CD4-positive, alpha-beta T cell treated with Interleukin-15 for 1 hour (primary cell): Measurements from ENCODE around the gene RAD51C.
"Not testable (repeated sequence)": the region's sequence is repeated elsewhere in the genome, so short reads cannot be mapped to it uniquely, and the experiment has no call there.

Experiments
- DNase-seq: peaks from one replicate; pipeline ENCODE4 v3.0.0-alpha.2; 2020

RAD51C gene

DNA sequence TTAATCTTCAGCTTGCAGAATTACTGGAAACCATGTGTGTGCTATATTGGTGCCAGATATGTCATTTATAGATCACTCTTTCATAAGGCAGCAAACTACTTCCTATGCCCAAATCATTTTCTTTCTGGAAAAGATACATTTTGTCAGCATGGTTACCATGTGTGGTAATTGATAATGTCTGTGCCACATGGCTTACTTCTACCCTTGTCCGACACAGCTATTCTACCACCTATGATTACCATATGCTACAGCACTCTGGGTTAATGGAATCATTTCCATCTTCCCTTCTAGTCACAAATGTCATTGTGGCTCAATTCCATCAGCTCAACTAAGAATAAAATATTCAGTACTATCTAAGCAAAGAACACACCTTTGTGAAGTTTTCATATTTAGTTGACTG lies 55.3 kb downstream of the RAD51C start:
- DNase-seq, result no peak

DNA sequence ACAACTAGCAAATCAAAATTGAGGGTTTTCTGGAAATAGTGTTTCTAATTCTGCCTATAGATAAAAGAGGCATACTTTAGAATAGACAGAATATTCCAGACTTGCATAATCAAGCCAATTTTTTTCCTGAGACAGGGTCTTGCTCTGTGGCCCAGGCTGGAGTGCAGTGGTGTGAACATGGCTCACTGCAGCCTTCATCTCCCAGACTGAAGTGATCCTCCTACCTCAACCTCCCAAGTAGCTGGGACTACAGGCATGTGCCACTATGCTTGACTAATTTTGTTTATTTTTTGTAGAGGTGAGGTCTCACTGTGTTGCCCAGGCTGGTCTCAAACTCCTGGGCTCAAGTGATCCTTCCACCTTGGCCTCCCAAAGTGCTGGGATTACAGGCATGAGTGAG lies 57.2 kb downstream of the RAD51C start:
- not testable (repeated sequence) for DNase-seq

DNA sequence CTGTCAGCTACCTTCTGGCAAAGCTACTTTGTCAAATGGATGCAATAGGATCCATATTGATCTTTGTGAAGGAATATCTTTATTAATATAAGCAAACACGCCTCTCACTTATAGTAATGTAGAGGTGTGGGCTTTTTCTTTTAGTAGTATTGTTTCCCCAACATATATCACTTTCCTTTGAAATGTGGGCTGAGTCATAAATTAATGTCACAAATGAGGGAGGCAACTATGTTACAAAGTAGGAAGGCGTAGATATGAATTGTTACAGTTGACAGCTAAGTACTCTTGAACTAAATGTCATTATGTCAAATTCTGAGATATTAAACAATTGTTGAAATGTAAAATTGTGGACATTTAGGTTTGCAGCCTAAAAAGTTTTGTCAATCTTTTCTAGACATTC lies 60.6 kb downstream of the RAD51C start:
- DNase-seq, result no peak

DNA sequence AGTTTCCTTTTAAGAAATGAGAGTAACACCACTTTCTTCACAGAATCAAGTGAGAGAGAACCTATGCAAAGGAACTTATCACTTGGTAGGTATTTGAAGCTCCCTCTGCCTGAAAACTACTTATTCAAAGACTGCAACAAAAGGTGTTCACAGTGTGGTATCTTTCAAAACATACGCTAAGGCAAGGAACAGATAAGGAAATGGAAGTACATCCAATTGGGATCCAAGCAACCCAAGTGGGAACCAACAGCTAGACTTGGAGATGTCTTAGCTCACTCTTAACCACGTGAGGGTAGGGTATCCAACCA lies 62.8 kb downstream of the RAD51C start:
- DNase-seq, result no peak

DNA sequence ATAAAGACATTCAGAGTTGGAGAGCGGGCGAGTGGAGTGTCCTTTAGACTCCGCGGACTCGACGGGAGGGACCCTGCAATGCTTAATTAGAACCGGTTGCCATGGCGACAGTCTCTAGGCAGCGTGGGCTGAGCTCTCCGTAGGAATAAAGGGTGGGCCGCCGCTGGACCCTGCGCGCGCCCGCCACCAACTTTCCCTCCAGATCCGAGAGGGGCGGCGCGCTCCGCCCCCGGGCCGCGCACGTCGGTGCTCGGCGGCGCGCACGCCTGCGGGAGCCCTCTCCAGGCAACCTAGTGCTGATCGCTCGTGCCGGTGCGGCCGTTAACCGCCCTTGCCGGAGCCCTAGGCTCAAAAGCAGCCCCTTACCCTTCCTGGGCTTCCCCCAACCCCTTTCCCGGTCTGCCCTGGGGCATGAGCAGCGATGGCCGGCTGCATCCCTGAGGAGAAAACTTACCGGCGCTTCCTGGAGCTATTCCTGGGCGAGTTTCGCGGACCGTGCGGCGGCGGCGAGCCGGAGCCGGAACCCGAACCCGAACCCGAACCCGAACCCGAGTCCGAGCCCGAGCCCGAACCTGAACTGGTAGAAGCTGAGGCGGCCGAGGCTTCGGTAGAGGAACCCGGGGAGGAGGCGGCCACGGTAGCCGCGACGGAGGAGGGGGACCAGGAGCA lies 63.3 kb downstream of the RAD51C start, which contains the start of gene PPM1E:
Gene PPM1E (plus strand): TSS at position 278 of the 669 bp plus-strand sequence.
- DNase-seq, result peak; percentile 24

DNA sequence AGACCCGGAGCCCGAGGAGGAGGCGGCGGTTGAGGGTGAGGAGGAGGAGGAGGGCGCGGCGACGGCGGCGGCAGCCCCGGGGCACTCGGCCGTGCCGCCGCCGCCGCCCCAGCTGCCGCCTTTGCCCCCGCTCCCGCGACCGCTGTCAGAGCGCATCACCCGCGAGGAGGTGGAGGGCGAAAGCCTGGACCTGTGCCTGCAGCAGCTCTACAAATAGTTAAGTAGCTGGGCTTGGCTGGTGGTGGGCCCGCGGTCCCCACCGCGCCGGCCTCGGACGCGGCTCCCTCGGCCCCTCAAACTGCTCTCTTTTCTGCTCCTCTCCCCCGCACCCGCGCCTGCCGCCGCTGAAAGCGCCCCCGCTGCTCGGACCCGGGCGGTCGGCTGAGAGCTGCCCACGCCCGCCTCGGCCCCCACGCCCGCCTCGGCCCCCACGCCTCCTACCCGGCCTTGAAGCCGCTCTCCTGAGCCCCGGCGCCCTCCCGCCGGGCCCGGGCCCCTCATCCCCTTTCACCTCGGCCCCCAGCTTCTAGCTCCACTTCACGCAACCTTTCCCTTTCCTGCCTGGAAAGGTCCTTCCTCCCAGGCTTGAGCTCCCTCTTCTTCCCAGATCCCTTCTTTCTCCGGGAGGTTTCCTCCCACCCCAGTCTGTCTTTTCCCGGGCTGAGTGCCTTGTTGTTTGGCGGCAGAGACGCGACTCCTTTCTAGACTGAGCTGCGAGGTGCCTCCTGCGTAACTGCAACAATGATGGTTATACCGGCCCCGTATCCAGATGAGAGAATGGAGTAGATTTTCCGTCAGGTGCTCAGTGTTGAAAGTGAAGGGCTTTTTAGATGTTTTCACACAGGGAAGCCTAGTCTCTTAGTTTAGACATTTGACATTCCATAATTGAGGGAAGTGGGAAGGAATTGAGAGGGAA lies 64.1 kb downstream of the RAD51C start:
- no peak for DNase-seq

DNA sequence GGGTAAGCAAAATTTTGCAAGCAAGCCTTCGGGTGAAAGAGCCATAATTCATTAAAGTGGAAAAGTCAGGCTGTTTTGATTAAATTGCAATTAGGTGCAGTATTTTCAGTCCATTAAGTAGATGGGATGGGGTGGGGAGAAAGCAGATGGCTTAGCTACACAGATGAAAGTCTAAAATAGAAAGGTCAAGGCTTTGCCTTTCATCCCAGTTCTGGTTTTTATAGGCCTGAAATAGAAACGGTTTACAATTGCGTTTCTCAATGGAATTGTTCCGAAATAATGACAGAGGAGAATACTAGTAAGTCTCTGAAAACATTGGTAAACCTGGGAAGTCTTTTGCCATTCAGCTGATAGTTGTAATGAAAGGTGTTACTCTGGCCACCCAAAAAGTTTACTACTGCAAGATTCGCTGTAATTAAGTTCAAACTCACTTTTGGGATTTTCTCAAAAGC lies 64.8 kb downstream of the RAD51C start:
- no peak for DNase-seq

DNA sequence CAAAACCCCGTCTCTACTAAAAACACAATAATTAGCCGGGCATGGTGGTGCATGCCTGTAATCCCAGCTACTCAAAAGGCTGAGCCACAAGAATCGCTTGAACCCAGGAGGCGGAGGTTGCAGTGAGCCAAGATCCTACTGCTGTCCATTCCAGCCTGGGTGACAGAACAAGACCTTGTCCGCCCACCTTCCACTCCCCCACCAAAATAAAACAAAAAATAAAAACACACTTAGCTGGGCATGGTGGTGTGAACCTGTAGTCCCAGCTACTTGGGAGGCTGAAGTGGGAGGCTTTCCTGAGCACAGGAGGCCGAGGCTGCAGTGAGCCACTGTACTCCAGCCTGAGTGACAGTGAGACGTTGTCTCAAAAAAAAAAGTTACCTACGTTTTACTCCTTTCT lies 66.5 kb downstream of the RAD51C start:
- DNase-seq, result no peak

DNA sequence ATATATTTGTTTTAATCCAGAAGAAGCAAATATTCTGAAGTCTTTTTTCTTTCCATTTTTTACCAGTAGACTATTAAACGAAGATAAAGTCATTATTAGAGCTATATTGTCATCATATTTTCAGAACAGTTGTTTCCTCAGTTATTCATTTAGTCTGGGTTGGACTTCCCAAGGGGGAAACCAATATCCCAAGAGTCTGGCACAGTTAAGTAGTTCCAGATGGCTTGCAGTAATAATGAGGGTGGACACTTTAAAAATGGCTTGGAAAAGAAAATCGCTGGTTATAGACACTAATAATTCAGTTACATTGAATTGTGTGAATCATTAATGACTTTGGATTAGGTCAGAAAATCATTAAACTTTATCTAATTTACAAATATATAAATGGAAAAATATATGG lies 67.1 kb downstream of the RAD51C start:
- no peak for DNase-seq

DNA sequence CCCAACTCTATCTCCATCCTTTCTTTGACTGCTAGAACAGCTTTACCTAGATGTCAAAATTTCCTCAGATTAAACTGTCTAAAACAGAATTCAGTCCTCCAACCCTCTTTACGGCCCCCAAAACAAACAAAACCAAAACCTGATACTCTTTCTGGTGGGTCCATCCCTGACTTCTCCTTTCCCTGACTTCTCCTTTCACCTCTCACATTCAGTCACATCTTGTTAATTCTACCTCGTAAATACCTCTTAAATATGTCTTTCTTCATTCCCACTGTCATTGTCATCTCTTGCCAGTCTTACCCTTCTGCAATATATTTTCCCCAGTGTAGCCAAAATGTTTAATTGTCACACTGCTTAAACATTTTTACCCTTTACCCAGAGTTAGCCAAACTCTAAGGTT lies 67.8 kb downstream of the RAD51C start:
- DNase-seq, result no peak

DNA sequence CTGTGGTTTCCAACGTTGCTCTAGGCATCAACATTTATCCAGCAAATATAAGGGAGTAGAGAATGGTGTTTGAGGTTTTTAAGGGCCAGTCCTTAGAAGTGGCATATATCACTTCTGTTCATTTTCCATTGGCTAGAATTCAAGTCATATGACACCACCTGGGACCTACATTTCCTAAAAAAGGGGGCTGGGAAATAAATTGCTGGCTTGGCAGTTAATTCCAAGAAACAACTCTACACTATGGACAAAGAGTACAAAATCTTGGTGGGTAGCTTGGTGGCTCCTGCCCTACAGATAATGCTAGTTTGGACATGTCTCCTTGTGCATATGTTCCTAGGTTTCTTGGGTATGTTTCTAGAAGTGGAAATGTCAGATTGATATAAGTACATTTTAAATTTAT lies 70.9 kb downstream of the RAD51C start:
- no peak for DNase-seq

DNA sequence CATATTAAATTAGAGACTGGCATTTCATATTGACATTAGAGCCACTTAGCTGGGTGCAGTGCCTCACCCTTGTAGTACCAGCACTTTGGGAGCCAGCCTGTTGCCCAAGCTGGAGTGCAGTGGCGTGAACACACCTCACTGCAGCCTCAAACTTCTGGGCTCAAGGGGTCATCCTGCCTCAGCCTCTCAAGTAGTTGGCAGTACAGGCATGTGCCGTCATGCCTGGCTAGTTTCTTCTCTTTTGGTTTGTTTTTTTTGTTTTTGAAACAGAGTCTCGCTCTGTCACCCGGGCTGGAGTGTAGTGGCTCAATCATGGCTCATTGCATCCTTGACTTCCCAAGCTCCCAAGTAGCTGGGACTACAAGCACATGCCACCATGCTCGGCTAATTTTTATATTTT lies 72.0 kb downstream of the RAD51C start:
- DNase-seq, result no peak

DNA sequence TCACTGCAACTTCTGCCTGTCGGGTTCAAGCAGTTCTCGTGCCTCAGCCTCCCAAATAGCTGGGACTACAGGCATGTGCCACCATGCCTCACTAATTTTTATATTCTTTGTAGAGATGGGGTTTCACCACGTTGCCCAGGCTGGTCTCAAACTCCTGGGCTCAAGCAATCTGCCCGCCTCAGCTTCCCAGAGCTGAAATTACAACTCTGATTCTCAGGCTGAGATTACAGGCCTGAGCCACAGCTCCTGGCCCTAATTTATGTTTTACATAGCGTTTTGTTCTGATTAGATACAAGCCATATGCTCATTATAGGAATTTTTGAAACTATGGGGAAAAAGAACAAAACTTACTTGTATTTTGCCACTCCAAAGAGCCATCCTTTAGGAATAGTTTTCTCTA lies 86.1 kb downstream of the RAD51C start:
- DNase-seq, result not testable (repeated sequence)

DNA sequence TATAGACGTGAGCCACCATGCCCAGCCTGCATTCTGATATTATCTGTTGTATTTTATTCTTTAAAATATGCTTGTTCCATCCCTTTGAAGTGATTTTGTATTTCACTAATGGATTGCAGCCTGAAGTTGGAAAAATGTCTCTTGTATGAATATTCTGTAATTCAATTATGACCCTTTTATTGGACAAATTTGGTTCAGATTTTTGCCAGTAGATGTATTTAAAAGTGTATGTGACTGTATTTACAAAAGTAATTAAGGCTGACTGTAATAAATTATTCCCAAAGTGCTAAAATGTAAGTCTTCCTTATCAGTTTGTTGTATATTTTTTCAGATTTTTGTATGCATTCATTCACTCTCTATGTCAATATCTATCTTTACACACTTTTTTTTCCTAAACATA lies 87.0 kb downstream of the RAD51C start:
- no peak for DNase-seq

DNA sequence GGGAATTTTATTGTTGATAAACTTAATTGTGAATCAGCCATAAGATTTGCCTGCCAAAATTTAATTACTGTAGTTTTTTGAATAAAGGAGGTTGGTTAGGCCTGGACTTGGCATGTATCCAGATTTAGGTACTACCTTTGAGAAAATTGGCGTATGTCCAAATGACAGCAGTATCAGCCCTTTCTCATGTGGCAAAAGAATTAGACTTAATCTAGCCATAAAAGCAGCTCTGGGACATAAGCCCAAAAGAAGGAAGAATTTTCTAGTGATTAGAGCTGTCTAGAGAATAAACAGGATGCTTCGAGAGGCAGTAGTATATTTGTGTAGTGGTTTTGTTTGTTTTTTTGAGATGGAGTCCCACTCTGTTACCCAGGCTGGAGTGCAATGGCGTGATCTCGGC lies 91.0 kb downstream of the RAD51C start:
- DNase-seq, result no peak

DNA sequence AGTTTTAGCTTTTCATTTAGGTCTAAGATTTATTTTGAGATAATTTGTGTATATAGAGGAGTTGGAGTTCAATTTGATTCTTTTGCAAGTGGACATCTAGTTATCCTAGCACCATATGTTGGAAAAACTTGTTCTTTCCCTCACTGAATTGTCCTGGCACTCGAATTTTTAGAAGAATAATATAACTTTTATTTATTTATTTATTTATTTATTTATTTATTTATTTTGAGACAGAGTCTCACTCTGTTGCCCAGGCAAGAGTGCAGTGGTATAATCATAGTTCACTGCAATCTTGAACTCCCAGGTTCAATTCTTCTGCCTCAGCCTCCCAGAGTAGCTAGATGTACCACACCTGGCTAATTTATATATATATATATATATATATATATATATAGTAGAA lies 92.7 kb downstream of the RAD51C start:
- no peak for DNase-seq
